HG03196 (cell line): ENCODE measurements around the gene F10.

Experiments
- ATAC-seq: cut with Tn5 transposase; IDR thresholded peaks from one replicate; pipeline ENCODE4 v1.9.1; 2021; ENCODE audit not compliant: unreplicated experiment

Gene F10

GRCh38 chr13:113187883-113188665 is 65.5 kb downstream of the F10 start:
- no peak for ATAC-seq

GRCh38 chr13:113190181-113190580 is 67.6 kb downstream of the F10 start:
- no peak for ATAC-seq

GRCh38 chr13:113192279-113192678 is 69.7 kb downstream of the F10 start:
- ATAC-seq, result no peak

- no peak for ATAC-seq
Observed at GRCh38 chr13:113192902-113193301, 70.3 kb downstream of the F10 start.

- no peak for ATAC-seq
Observed at GRCh38 chr13:113195360-113195759, 72.8 kb downstream of the F10 start.

GRCh38 chr13:113196970-113197737 is 74.6 kb downstream of the F10 start:
- no peak for ATAC-seq
